Measurements from ENCODE around the gene ZBP1. TPM values are rescaled to one million over a fixed set of nuclear protein-coding genes. Genes with fewer than 3 reads are reported as not detected.

ZBP1 gene
- total and polyA plus RNA-seq, 8 donors = 0.11 to 5.3 (median 0.39) TPM; not detected in 2

GRCh38 chr20:57581202-57582028 is 38.8 kb downstream of the ZBP1 start:
- Histone ChIP-seq H3K27ac (no peak overlapping the region), H3K4me1 (peaks cover 0 to 25% of the 10 kb centered on the region in 2 donors), H3K4me3 (no peak overlapping the region), H3K27me3 (peaks cover 0 to 86% of the 10 kb centered on the region in 2 donors), H3K9me3 (no peaks in the 10 kb centered on the region), H3K36me3 (no peaks in the 10 kb centered on the region)
- TF ChIP-seq CTCF (IDR thresholded peaks at IDR 0.05) = no peak
- ATAC-seq = peak; percentile 46
- DNase-seq = peak in 2 of 4 donors; percentile 37 to 45
- intact Hi-C loops (cut with DNase I) = loop anchor here in 1 of 2 donors (10.0 kb wide), 1 partner anchor 197 kb away; no protein-coding TSS in a partner anchor

- no peaks in the 10 kb centered on the region for H3K36me3 ChIP-seq
- peaks cover 0 to 25% of the 10 kb centered on the region in 2 donors for H3K4me1 ChIP-seq
- TF ChIP-seq CTCF (IDR thresholded peaks at IDR 0.05) = no peak
- no peak overlapping the region for H3K27ac ChIP-seq
- H3K9me3 ChIP-seq = no peaks in the 10 kb centered on the region
- DNase-seq (no peak), ATAC-seq (no peak)
- peaks cover 0 to 86% of the 10 kb centered on the region in 2 donors for H3K27me3 ChIP-seq
- H3K4me3 ChIP-seq = no peak overlapping the region
- intact Hi-C loops (cut with DNase I) = loop anchor here in 1 of 2 donors (10.0 kb wide), 1 partner anchor 196 kb away; no protein-coding TSS in a partner anchor
These were observed 39.6 kb downstream of the ZBP1 start for GRCh38 chr20:57580478-57581201.

DNA sequence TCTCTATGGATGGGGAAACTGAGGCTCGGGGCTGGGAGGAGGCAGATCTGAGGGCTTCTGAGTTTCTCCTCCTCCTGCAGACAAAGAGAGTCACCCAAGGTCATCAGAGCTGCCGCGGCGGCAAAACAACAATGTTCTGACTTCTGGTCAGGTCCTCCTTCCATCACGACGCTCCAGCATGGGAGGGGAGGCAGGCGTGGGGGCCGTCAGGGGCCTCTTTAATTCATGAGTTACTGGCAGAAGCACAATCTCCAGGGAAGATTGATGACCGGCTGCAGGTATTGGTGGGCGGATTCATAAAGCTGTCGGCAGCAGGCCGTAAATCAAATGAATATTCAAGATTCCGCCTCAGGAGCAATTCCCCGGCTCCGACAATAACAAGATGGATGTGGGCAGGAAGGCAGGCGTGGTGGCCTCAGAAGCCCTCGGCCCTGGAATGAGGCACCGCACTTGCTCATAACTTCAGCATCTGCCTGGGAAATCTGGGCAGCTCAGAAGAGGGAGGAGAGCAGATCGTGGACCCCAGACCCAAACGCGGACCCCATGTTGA is 40.3 kb downstream of the ZBP1 start:
- Histone ChIP-seq H3K36me3 (no peaks in the 10 kb centered on the region), H3K9me3 (no peaks in the 10 kb centered on the region), H3K4me1 (peaks cover 0 to 25% of the 10 kb centered on the region in 2 donors), H3K27me3 (peaks cover 0 to 84% of the 10 kb centered on the region in 2 donors), H3K27ac (no peak overlapping the region), H3K4me3 (no peak overlapping the region)
- intact Hi-C loops (cut with DNase I) = loop anchor here in 1 of 2 donors (5.0 to 10.0 kb wide), 2 partner anchors 58 to 195 kb away; no protein-coding TSS in a partner anchor
- ATAC-seq (no peak), DNase-seq (peak in 1 of 4 donors; percentile 28)
- TF ChIP-seq CTCF (IDR thresholded peaks at IDR 0.05) = no peak

DNA sequence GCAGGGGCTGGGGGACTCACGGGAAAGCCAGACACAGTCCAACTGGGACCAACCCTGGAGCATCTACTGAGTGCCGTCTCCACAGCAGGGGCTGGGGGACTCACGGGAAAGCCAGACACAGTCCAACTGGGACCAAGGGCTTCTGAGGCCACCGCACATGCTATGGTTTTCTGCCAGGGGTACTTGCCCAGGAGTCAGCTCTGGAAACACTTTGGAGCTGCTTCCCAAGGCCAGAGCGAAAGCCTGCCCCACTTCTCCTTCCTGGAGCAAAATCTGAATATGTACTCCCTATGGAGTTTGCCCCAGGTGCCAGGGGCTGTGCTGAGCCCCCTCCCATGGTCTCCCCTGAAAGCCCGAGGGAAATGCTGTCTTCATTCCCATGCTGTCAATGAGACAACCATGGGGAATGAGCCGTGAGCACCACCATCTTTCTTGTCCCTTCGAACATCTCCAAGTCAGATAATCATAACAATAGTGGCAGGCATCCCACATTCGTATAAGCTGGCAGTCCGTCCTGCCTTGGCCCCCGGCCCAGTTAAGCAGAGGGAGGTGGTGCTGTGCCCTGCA is 40.8 kb downstream of the ZBP1 start:
- Histone ChIP-seq H3K36me3 (no peaks in the 10 kb centered on the region), H3K27ac (no peak overlapping the region), H3K4me1 (peaks cover 0 to 25% of the 10 kb centered on the region in 2 donors), H3K27me3 (peaks cover 0 to 84% of the 10 kb centered on the region in 2 donors), H3K9me3 (no peaks in the 10 kb centered on the region), H3K4me3 (no peak overlapping the region)
- DNase-seq (no peak), ATAC-seq (no peak)
- no peak for TF ChIP-seq CTCF (IDR thresholded peaks at IDR 0.05)
- intact Hi-C loops (cut with DNase I) = loop anchor here in 1 of 2 donors (5.0 kb wide), 1 partner anchor 57 kb away; no protein-coding TSS in a partner anchor
